Endothelial cell of umbilical vein (primary cell): ENCODE measurements around the gene TSSK6. TPM values are rescaled to one million over a fixed set of nuclear protein-coding genes. Genes with fewer than 3 reads are reported as not detected.

ENCODE experiments used
- BruUV-seq: library from RNA; stranded (reverse); fragments of 400-500 nt; replicated peaks from 2 replicates; lab custom pipeline; 2021; lab: Mats Ljungman, UMichigan
- CTCF ChIA-PET: fragments of 300-600, 350-600 bp; sonication (Branson Sonifier 250); formaldehyde crosslinking; loops from one replicate; lab custom pipeline; 2021; ENCODE audit warnings: antibody characterized with exemption, inconsistent platforms; lab: Charles Lee
- POLR2A ChIA-PET: fragments of 300-600, 350-600 bp; sonication (Branson Sonifier 250); formaldehyde crosslinking; loops from one replicate; lab custom pipeline; 2021; ENCODE audit warnings: antibody characterized with exemption, inconsistent platforms; lab: Charles Lee
- DNase-seq: peaks from one replicate; pipeline ENCODE4 v3.0.0-alpha.2; 2011; ENCODE audit warnings: low read depth, low spot score
- FAIRE-seq: peaks from 2 replicates; lab custom pipeline; 2011; peaks lifted over from hg19 to GRCh38; lab: Jason Lieb, UNC
- H2AFZ ChIP-seq: 2 replicates; pipeline ENCODE4 v1.6.0; 2012; ENCODE audit warnings: low read depth, low read length, control low read depth, inconsistent platforms
- H3K27ac ChIP-seq: 2 replicates; pipeline ENCODE4 v1.5.1; 2011; ENCODE audit warnings: low read depth, mild to moderate bottlenecking, control low read depth, low read length, moderate library complexity; ENCODE audit not compliant: insufficient read depth
- H3K27me3 ChIP-seq, 2 experiments: 2 replicates each; pipeline versions ENCODE4 v1.6.0 to v1.6.1; 2011; ENCODE audit warnings: low read length in 2 of 2, mixed read lengths in 1 of 2; ENCODE audit not compliant: control insufficient read depth in 2 of 2, insufficient read depth in 2 of 2
- H3K36me3 ChIP-seq, 2 experiments: 2 replicates in 1 of 2; 3 replicates in 1 of 2; pipeline ENCODE4 v1.5.1; 2011; ENCODE audit warnings: low read length in 2 of 2, mild to moderate bottlenecking in 1 of 2, moderate library complexity in 1 of 2; ENCODE audit not compliant: control insufficient read depth in 2 of 2, insufficient read depth in 2 of 2; ENCODE audit errors: extremely low read depth in 1 of 2
- H3K4me1 ChIP-seq: 3 replicates; pipeline ENCODE4 v1.5.1; 2011; ENCODE audit warnings: mild to moderate bottlenecking, low read length; ENCODE audit not compliant: control insufficient read depth, insufficient read depth; ENCODE audit errors: extremely low read depth
- H3K4me2 ChIP-seq: 2 replicates; pipeline ENCODE4 v1.6.1; 2011; ENCODE audit warnings: low read length, control low read depth, mixed read lengths; ENCODE audit not compliant: insufficient read depth
- H3K4me3 ChIP-seq, 3 experiments: fragments of 200-600 bp in 1 of 3; sonication (generic), shearing (Covaris generic) in 1 of 3; replicated peaks in 1 of 3; 2 replicates each; pipeline ENCODE4 v1.5.1; 2011 to 2016; ENCODE audit warnings: control low read depth in 3 of 3, low read length in 3 of 3, mild to moderate bottlenecking in 2 of 3, inconsistent platforms in 1 of 3, low read depth in 1 of 3, moderate library complexity in 1 of 3; ENCODE audit not compliant: insufficient read depth in 1 of 3
- H3K79me2 ChIP-seq: 2 replicates; pipeline ENCODE4 v1.6.0; 2012; ENCODE audit warnings: low read length, inconsistent platforms; ENCODE audit not compliant: control insufficient read depth, insufficient read depth
- H3K9ac ChIP-seq: replicated peaks from 2 replicates; pipeline ENCODE3; 2011; ENCODE audit warnings: low read length, control low read depth; ENCODE audit not compliant: insufficient read depth; ENCODE audit errors: extremely low read depth
- H3K9me1 ChIP-seq: replicated peaks from 3 replicates; pipeline ENCODE4 v1.6.0; 2011; ENCODE audit warnings: mild to moderate bottlenecking, low read length; ENCODE audit not compliant: control insufficient read depth, insufficient read depth; ENCODE audit errors: extremely low read depth
- H3K9me3 ChIP-seq: replicated peaks from 2 replicates; pipeline ENCODE4 v1.5.1; 2012; ENCODE audit warnings: low read length, inconsistent platforms; ENCODE audit not compliant: control insufficient read depth, insufficient read depth
- H4K20me1 ChIP-seq: replicated peaks from 2 replicates; pipeline ENCODE3; 2011; ENCODE audit warnings: mild to moderate bottlenecking, low read length; ENCODE audit not compliant: control insufficient read depth, insufficient read depth; ENCODE audit errors: extremely low read depth
- EZH2 ChIP-seq: IDR thresholded peaks from 2 replicates; pipeline ENCODE4 v1.6.1; 2012; ENCODE audit warnings: borderline replicate concordance, low read depth, mild to moderate bottlenecking, moderate library complexity, low read length, inconsistent platforms; ENCODE audit not compliant: severe bottlenecking
- FOS ChIP-seq: IDR thresholded peaks from 2 replicates; pipeline ENCODE4 v1.6.1; 2011; ENCODE audit warnings: mild to moderate bottlenecking, low read length, moderate library complexity, borderline replicate concordance; ENCODE audit not compliant: insufficient read depth
- GATA2 ChIP-seq: IDR thresholded peaks from 2 replicates; pipeline ENCODE4 v1.7.0; 2011; ENCODE audit warnings: low read depth, mild to moderate bottlenecking, moderate library complexity, mixed read lengths, low read length; ENCODE audit not compliant: insufficient read length, insufficient read depth
- JUN ChIP-seq: IDR thresholded peaks from 2 replicates; pipeline ENCODE4 v1.6.1; 2011; ENCODE audit warnings: borderline replicate concordance, low read depth; ENCODE audit not compliant: insufficient read length, insufficient read depth
- MYC ChIP-seq: IDR thresholded peaks from one replicate; pipeline ENCODE4 v1.6.1; 2011; ENCODE audit warnings: mild to moderate bottlenecking, low read depth, low read length
- POLR2A ChIP-seq: IDR thresholded peaks from 2 replicates; pipeline ENCODE4 v1.6.1; 2012; ENCODE audit warnings: low read depth, mild to moderate bottlenecking, control low read depth, low read length
- POLR2AphosphoS5 ChIP-seq: IDR thresholded peaks from 2 replicates; pipeline ENCODE4 v1.6.1; 2012; ENCODE audit warnings: low read depth, mild to moderate bottlenecking, control low read depth, low read length, moderate library complexity; ENCODE audit not compliant: insufficient read depth
- dilution Hi-C: fragments of 300-500 bp; cut with MboI; formaldehyde crosslinking; loops from one replicate; pipeline ENCODE4 v1.15.0; 2019; ENCODE audit warnings: low sequenced_read_pairs; ENCODE audit not compliant: extremely low pct_ligation_motif_present
- intact Hi-C: fragments of 100-400 bp; cut with micrococcal nuclease; formaldehyde crosslinking; loops from one replicate; pipeline ENCODE4 v1.10.0; 2022
- polyA plus RNA-seq, 4 experiments: library from polyadenylated mRNA; depleted of rRNA in 3 of 4; stranded (reverse) in 3 of 4; unstranded in 1 of 4; fragments of >200 nt; gene quantifications; 2 replicates each; pipeline versions ENCODE4 v1.2.1 to v1.2.3, GENCODE V29; 2011 to 2012; ENCODE audit warnings: missing spikeins in 1 of 4
- total RNA-seq: library from RNA; stranded (reverse); gene quantifications from 2 replicates; pipeline ENCODE4 v1.2.3, GENCODE V29; 2021
- TF ChIP-seq, protein P1 (sequence below): IDR thresholded peaks from 2 replicates; pipeline ENCODE4 v1.6.1; 2011; ENCODE audit not compliant: insufficient read depth, insufficient read length
- TF ChIP-seq, protein P2 (sequence below), 2 donors: IDR thresholded peaks; 1 replicate in 1 of 2; 2 replicates in 1 of 2; pipeline ENCODE4 v1.5.1; 2011; ENCODE audit warnings: low read length in 2 of 2, mild to moderate bottlenecking in 2 of 2, moderate library complexity in 2 of 2, control low read depth in 1 of 2, inconsistent platforms in 1 of 2, low read depth in 1 of 2; ENCODE audit not compliant: insufficient read depth in 1 of 2; ENCODE audit errors: extremely low read depth in 1 of 2

The TSSK6 gene
- total and polyA plus RNA-seq, 2 donors (not counting 3 experiments of a cell fraction or from before 2014, with no cell fraction given) = 0.76 to 0.82 TPM

DNA sequence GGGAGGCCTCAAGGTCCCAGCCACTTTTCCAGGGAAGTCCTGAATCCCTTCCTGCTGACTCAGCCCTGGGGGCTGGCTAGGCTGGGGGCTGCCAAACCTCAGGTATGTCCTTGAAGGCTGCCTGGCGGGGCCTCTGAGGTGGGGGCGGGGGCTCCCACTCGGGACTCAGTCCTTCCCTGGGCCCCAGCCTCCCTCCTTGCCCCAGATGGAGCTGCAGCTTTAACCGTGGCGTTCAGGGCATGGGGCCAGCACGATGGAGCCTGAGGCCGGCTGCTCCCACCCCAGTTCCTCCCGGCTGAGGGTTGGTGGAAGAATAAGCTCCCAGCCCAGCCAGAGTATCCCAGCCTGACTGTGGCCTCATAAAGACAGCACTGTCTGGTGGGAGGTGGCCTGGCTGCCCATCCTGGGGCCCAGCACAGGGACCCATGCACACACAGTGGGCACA is 35.2 kb upstream of the TSSK6 start:
- H3K9ac ChIP-seq = no peak overlapping the region
- H3K4me1 ChIP-seq = no peaks in the 10 kb centered on the region
- no peak overlapping the region for H3K27ac ChIP-seq
- FAIRE-seq = no peak
- H3K79me2 ChIP-seq = no peaks in the 10 kb centered on the region
- intact Hi-C loops = loop anchor here (5.0 kb wide), 1 partner anchor 92 kb away; the partner anchor contains the start of gene GMIP
- dilution Hi-C loops = no loop called here
- H3K27me3 ChIP-seq = no peaks in the 10 kb centered on the region
- H4K20me1 ChIP-seq = no peaks in the 10 kb centered on the region
- TF ChIP-seq GATA2 (no peak), POLR2A (no peak), FOS (no peak), MYC (no peak), JUN (no peak), EZH2 (no peak), POLR2AphosphoS5 (no peak)
- TF ChIP-seq, protein P1, sequence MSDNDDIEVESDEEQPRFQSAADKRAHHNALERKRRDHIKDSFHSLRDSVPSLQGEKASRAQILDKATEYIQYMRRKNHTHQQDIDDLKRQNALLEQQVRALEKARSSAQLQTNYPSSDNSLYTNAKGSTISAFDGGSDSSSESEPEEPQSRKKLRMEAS = no peak
- TF ChIP-seq, protein P2, sequence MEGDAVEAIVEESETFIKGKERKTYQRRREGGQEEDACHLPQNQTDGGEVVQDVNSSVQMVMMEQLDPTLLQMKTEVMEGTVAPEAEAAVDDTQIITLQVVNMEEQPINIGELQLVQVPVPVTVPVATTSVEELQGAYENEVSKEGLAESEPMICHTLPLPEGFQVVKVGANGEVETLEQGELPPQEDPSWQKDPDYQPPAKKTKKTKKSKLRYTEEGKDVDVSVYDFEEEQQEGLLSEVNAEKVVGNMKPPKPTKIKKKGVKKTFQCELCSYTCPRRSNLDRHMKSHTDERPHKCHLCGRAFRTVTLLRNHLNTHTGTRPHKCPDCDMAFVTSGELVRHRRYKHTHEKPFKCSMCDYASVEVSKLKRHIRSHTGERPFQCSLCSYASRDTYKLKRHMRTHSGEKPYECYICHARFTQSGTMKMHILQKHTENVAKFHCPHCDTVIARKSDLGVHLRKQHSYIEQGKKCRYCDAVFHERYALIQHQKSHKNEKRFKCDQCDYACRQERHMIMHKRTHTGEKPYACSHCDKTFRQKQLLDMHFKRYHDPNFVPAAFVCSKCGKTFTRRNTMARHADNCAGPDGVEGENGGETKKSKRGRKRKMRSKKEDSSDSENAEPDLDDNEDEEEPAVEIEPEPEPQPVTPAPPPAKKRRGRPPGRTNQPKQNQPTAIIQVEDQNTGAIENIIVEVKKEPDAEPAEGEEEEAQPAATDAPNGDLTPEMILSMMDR (IDR thresholded peaks at IDR 0.05; ENCODE audit: extremely low read depth in 1 of 2, insufficient read depth in 1 of 2, low read depth in 1 of 2, low read length in 2 of 2) = no peak
- DNase-seq = no peak
- H3K36me3 ChIP-seq = no peaks in the 10 kb centered on the region
- no peak overlapping the region for H3K4me2 ChIP-seq
- no peaks in the 10 kb centered on the region for H3K9me1 ChIP-seq
- POLR2A ChIA-PET = no interaction called here
- CTCF ChIA-PET = interaction anchor here (1.8 to 3.2 kb wide), 2 partner anchors 10 to 19 kb away, joined by 4 to 44 read pairs; partner anchors contain the start of gene YJEFN3
- no peak overlapping the region for H2AFZ ChIP-seq
- H3K4me3 ChIP-seq = no peak overlapping the region
- H3K9me3 ChIP-seq = no peaks in the 10 kb centered on the region
- BruUV-seq = no TSS peak
